HG02610 (cell line): Measurements from ENCODE around the gene SSTR4.
"Not testable (repeated sequence)": the region's sequence is repeated elsewhere in the genome, so short reads cannot be mapped to it uniquely, and the experiment has no call there.

Source experiments
- ATAC-seq: cut with Tn5 transposase; IDR thresholded peaks from one replicate; pipeline ENCODE4 v1.9.1; 2021; ENCODE audit warnings: mild to moderate bottlenecking, moderate library complexity; ENCODE audit not compliant: unreplicated experiment

SSTR4 gene, protein sequence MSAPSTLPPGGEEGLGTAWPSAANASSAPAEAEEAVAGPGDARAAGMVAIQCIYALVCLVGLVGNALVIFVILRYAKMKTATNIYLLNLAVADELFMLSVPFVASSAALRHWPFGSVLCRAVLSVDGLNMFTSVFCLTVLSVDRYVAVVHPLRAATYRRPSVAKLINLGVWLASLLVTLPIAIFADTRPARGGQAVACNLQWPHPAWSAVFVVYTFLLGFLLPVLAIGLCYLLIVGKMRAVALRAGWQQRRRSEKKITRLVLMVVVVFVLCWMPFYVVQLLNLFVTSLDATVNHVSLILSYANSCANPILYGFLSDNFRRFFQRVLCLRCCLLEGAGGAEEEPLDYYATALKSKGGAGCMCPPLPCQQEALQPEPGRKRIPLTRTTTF

DNA sequence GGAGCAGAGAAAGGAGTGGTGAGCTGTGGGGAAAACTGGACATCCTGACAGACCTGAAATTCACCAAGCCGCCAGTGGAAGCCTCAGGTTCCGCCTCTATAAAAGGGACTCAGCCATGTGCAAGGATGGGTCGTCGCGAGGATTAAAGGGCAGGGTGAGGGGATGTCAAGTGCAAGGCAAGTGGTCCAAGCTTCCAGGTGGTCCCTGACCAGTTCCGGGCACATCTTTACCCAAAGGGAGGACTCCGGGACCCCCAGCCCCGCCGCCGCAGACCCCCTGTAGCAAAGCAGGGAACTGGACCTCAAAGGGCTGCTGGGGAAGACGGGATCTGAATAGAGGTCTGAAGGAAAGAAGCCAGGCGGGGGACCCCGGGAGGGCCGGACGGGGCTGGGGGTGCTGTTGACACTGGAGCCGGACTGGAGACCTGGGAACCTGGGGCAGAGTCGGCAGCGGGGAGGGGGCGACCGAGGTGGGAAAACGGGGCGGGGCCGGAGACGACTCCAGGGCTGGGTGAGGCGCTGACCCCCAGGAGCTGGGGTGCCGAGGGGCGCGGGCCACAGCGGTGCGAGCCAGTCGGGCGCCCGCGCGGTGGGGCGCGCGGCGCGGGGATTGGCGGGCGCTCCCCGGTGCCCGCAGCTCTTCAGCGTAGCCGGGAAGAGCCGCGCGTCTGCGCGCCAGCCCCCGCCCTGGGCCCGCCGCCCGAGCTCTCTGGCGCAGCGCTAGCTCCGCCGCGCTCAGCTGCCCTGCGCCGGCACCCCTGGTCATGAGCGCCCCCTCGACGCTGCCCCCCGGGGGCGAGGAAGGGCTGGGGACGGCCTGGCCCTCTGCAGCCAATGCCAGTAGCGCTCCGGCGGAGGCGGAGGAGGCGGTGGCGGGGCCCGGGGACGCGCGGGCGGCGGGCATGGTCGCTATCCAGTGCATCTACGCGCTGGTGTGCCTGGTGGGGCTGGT lies at the start of gene SSTR4:
Gene SSTR4 (plus strand): TSS at position 592 of the 951 bp plus-strand sequence. CDS start 172 bp downstream, at position 764.
- ATAC-seq, result no peak

DNA sequence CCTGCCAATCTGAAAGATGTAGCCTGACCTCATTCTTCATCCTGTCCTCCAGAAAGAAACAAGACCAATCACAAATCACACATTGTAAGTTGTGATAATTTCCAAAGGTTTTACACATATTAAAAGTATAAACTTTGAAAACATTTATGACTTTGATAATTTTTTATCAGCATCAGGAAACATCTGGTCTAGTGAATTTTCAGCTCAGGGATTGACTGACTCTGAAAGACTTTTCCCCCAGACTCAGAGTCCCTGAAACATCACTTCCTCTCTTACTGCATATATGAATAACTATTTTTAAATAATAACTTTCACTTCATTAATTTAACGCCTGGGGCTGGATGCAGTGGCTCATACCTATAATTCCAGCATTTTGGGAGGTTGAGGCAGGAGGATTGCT lies 48.5 kb upstream of the SSTR4 start:
- ATAC-seq, result no peak

DNA sequence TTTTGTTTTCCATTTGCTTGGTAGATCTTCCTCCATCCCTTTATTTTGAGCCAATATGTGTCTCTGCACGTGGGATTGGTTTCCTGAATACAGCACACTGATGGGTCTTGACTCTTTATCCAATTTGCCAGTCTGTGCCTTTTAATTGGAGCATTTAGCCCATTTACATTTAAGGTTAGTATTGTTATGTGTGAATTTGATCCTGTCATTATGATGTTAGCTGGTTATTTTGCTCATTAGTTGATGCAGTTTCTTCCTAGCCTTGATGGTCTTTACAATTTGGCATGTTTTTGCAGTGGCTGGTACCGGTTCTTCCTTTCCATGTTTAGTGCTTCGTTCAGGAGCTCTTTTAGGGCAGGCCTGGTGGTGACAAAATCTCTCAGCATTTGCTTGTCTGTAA lies 43.7 kb upstream of the SSTR4 start:
- not testable (repeated sequence) for ATAC-seq

DNA sequence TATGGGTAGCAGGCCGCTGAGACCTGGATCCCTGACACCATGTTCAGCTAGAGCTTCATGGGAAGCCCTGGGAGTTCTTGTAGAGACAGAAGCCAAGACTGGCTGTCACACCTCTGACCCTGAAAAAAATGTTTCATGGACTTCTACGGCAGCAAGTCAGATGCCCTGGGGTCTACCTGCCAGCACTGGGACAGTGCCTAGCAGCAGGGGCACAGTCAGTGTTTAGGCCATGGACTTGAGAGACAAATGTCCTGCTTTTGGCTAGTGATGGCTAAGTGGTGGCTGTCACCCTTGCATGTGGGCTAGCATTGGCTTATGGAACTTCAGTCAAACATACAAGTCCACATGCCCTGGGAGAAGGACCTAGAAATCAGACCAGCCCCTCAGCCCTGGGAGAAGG lies 41.3 kb upstream of the SSTR4 start:
- ATAC-seq, result no peak

DNA sequence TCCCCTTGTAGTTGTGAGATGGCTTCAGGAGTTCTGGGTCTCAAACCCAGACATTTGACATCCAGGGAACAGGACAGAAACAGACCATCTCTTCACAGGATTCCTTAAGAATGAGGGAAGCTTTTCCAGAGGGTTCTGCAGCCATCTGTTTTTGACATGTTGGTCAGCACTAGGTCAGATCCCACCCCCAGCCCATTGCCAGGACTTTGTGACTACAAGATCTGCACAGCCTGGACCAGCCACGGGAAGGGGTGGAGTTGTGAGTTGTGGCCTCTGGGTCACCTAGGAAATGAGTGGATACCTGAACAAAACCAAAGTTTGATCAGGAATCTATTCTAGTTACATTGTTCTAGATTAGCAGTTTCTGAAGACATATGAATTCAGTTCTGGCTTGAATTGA lies 39.2 kb upstream of the SSTR4 start:
- ATAC-seq, result no peak

DNA sequence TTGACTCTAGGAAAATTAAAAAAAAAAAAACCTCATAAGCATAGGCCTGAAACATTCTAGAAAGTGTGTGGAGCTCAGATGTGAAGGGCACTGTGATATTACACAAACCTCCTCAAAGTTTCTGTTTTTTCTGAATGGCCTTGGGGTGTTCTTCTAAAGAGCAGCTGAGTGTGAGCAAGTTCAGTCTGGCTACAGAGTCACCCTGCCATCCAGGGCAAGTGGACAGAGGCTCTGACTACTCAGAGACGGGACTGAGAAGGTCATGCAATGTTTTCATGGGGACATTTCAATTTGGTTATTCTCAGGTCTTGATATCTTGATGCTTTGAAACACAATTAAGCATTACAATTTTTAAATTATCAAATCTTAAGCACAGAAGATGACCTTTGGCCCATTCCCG lies 36.6 kb upstream of the SSTR4 start:
- ATAC-seq, result no peak

DNA sequence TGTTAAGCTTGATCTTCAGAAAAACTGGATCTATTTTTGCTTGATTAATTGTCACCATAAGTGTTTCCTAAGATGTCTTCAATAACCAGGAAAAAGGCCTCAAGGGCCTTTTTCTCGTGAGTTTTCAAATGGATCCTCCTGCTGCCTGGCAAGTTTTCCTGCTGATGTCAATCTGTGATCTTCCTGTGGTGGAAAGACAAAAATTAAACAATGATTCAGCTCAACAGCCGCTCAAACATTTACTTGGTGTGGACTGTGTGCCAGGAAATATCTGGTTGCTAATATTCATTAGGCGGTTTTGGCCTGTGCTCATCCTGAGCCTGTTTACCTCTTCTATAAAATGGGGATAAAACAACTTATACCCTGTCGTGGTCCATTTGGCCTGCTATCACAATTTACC lies 35.4 kb upstream of the SSTR4 start:
- no peak for ATAC-seq

DNA sequence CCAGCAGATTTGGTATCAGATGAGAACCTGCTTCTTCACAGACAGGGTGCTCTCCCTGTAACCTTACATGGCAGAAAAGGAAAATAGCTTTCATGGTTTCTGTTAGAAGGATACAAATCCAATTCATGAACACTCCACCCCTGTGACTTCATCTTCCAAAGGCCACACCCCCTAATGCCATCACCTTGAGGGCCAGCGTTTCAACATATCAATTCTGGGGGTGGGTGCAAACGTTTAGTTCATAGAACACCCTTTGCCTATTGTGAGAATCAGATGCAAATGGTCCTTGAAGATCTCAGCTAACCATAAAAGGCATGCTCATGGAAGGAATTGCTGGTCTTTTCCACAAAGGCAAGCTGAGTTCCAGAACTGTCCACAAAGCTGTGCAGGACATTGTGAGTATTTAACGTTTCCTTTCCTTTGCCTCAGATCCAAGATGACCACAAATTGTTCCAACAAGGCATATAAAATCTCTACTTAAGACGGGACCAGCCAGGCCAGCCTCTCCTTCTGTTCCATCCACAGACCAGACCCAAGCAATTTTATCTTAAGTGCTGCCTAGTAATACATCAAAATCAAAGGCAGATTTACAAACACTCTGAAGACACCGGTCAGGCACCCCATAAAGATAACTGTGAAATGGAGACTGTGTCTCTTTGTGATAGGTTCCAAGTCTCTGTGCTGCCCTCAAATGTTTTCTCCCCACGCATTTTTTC lies 34.7 kb upstream of the SSTR4 start:
- ATAC-seq, result no peak

DNA sequence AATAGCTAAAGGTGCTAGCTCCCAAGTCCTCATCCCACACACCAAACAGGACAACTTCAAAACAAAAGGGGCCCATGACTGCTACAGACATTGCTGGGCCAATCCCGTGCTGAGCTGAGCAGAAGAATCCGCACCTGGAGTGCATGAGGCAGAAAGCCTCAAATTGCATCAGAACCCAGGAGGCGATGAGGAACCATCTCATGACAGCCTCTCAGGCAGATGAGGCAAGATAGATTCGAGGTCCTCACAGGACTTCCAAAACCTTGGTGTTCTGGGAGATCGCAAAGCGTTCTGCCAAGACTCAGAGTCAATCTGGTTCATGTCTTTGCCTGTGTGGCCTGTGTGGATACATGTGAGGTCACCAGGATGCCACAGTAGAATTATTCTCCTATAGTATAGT lies 32.8 kb upstream of the SSTR4 start:
- no peak for ATAC-seq

DNA sequence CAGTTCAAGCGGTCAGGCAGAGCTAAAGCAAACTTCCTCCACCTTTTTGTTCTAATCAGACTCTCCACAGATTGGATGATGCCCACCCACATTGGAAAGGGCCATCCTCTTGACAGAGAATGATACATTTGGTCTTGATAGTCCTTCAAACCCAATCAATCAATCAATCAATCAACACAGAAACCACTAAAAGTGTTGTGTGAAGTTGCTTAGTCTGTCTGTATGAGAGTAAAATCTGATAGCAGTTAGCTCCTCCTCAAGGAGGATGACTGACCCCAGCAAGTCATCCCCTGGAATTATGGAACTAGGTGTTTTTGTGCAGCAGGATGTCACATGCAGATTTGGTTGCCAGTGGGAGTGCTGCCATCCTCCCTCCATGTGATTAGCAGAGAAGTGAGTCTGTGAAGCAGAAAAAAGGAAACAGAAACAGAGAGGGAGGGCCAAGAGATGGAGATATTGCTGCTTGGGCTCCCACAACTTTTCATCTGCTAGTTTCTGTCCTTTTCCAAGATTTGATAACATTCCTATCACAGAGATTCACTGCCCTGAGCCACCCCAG lies 32.0 kb upstream of the SSTR4 start:
- no peak for ATAC-seq

DNA sequence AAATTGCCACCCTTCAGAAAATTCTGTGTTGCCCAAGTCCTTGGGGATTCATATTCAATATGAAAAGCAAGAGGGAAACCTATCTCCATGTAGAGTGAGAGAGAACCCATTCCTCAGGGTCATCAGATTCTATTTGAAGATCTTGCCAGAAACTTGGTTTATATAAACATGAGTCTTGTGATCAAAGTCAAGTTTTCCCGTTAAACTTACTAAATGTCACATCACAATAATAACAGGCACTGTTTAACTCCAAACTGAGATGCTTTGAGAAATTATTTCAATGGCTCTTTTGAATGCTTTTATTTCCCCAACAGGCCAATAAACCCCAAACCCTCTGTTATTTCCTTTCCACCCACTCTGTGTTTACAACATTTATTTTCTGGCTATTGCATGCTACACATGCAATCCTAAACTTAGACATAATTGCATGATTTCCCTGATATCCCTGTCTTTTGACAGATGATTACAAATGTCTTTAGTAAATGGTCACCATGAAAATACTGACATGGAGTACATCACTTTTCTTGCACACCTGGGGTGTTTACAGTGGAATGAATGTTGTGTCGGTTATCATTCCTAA lies 31.1 kb upstream of the SSTR4 start:
- no peak for ATAC-seq

DNA sequence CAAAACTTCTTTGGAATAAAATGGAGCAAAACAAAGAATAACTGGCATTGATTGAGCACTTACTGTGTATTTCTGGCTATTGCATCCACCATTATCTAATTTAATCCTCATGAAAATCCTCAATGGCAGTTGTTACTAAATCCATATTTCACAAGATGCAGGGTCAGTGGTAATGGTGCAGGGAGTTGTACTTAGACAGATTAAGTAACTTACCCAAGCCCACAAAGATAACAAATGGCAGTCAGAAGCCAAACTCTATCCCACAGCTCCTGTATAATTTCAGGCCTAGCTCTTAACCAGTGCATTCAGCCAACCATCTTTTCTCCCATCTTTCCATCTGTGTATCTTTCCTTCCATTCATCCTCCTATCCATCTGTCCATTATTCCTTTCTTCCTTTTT lies 29.3 kb upstream of the SSTR4 start:
- no peak for ATAC-seq

DNA sequence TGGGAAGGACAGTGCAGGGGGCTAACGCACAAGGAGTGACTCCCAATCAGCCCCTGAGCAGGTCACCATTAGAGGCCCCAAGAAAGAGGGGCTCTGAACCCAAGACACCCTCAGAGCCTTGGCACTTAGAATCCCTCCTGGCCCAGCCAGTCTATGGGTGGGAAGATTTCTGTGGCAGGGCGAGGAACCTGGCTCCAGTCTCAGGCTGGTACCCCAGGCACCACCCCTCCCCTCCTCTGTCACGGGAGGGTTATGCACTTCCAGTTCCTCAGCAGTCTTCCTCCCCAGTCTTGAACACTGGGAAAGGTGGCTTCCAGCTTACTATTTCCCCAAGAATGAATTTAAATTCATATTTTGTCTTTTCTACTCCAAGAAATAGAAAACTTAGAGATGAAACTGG lies 27.6 kb upstream of the SSTR4 start:
- ATAC-seq, result no peak

DNA sequence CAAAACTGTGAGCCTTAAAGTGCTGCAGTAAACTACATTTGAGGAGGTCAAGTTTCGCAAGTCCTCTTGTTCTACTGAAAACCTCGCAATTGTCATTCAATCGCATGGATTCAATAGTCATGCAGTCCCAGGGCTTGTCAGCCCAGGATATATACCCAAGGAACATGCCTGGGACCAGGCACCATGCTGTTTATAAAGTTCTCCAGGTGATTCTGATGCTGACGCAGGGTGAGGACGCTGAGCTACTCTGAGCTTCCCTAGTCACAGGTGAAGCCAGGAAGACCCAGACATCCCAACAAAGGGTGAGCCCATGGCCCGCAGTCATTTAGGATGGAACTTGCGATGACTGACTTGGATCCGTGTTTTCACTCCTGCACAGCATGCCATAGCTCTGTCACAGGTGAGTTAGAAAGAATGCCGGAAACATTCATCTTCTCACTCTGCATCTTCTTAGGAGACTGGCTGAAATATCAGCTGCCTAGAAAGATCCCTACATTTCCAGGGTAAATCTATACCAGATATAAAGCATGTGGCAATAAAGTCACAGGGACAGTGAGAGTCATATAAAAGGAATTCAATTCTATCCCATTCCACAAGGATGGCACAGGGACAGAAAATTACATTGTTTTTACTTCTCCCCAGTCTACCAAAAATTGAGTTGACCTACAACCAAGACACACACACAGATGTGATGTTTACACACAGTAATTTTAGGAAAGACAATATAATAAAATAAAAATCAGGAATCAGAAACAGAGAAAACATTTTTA lies 27.0 kb upstream of the SSTR4 start:
- ATAC-seq, result no peak

DNA sequence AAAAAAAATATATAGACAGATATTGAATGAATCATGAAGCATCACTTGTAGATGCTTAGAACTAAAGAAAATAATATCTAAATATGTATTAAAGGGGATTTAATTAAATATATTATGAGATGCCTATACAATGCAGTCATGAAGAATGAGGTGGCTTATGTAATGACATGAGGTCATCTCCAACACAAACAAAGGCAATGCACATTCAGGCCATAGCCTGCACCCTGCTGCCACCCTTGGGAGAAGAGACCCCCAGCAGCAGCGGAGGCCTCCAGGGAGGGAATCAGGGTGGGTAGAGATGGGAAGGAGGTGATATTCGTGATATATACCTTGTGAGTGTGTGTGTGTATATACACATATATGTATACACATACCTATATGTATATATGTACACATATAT lies 26.4 kb upstream of the SSTR4 start:
- no peak for ATAC-seq

DNA sequence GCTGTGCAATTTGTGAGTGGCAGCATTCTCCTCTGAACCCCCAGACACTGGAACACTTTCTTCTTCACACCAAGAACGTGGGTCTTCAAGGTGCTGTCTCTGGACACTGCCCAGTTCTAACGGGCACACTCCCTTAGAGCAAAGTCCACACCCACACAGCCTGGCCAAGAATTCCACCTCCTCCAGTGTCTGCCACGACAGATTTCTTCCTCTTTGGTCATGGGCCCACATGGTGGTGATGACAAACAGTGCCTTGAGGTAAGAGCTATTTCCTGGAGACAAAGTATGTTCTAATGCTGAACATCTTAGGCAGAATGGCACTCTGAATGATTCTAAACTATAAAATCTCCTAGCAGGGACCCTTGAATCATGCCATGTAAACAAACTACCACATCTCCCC lies 25.5 kb upstream of the SSTR4 start:
- no peak for ATAC-seq

DNA sequence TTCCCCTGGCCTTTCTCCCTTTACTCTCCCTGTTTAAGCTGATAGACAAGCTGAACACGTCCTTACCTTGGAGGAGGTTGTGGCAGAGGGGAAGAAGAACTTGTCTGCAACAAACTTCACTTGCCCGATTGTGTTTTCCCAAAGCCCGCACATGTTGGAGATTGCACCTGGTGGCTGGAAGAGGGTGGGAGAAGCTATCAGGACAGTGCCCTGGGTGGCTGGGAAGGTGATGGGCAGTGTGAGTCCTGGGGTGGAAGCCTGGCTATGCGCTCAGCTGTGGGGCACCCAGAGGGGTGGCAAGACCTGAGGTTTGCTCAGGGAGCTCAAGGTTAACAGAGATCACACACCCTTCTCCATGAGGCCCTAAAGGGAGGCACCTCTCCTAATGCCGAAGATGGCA lies 25.0 kb upstream of the SSTR4 start:
- no peak for ATAC-seq

DNA sequence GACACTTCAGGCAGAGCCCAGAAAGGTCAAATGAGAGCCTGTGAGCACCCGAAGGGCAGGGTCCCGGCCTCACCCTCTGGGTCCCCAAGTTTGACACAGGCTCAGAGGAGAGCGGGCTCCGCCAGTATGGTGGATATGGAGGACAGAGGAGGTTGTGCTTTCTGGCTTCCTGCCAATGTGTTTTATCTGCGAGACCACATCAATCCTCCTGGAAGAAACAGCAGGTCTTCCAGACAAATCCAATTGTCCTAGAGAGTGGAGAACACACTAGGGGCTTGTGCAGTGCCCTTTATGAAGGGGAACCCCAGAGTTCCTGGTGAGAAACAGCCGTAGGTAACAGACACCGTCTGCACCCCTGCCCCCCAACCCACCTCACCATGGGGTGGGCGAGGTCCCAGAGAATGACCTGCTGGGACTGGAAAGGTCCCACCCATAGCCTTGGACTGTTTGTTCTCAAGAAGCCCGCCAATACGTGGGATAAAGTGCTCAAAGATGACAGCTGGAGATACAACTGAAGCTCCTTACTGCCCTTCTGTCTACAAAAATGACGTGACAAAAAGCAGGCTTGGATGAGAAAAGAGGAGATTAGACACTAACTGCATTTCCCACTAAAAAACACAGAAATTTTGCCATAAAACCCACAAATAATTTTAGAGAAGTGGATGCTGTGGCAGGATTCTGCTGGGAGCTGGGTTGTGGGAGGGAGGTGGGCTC lies 23.9 kb upstream of the SSTR4 start:
- ATAC-seq, result no peak

DNA sequence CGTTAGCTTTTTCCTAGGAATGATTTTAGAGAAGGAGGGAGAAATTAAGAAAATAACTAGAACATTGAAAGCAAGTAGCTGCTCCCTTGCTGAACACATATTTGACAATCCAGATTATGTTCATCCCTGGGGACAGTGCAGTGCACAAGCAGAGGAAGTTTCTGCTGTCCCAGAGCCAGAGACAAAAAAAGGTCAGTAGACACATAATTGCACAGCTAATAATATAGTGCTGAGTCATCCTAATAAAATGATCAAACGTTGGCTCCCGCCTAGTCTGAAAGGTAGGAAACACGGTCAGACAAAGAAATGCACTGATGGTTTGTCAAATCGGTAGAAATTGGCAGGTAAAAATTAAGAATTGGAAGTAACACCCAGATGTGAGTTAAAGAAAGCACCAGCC lies 21.7 kb upstream of the SSTR4 start:
- ATAC-seq, result no peak
